Ecto neural progenitor cell (in vitro differentiated cells): Measurements from ENCODE around the gene LIPA.
"Not testable (repeated sequence)": the region's sequence is repeated elsewhere in the genome, so short reads cannot be mapped to it uniquely, and the experiment has no call there.

Experiments used
- DNase-seq: peaks from one replicate; pipeline ENCODE4 v3.0.0-alpha.2; 2018; ENCODE audit warnings: low spot score

LIPA gene

GRCh38 chr10:89207801-89208551 is 43.6 kb downstream of the LIPA start:
- DNase-seq: peak; percentile 64

- DNase-seq: peak; percentile 76
These were observed 44.3 kb downstream of the LIPA start, which contains the start of gene CH25H for GRCh38 chr10:89207181-89207800. Gene CH25H, minus strand, starts transcription at chr10:89207317. Its CDS starts 25 bp downstream, at chr10:89207292.

DNA sequence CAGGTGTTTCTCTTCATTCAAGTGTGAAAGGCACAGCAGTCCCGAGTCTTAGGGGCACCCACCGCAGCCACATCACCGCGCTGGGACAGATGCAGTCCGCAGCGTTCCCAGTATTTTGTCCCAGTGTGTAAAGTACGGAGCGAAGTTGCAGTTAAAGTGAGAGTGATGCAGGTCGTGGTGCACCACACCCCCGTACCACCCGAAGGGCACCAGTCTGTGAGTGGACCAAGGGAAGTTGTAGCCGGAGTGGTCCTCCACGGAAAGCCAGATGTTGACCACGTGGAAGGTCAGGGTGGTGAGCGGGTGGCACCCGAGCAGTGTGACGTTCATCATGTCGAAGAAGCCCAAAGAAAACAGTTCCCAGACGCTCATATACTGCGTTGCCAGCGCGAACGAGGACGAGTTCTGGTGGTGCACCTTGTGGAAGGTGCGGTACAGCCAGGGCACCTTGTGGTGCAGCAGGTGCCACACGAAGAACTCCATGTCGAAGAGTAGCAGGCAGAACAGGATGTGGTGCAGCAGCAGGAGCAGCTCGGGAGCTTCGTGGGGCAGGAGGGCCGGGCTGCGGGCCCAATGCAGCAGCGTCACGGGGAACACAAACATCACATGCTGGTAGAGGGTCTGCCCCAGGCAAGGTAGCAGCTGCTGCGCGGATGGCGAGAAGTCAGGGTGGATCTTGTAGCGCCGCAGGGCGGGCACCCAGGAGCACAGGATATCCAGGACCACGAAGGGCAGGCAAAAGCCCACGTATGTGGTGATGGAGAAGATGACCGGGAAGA is 45.0 kb downstream of the LIPA start:
- no peak for DNase-seq

DNA sequence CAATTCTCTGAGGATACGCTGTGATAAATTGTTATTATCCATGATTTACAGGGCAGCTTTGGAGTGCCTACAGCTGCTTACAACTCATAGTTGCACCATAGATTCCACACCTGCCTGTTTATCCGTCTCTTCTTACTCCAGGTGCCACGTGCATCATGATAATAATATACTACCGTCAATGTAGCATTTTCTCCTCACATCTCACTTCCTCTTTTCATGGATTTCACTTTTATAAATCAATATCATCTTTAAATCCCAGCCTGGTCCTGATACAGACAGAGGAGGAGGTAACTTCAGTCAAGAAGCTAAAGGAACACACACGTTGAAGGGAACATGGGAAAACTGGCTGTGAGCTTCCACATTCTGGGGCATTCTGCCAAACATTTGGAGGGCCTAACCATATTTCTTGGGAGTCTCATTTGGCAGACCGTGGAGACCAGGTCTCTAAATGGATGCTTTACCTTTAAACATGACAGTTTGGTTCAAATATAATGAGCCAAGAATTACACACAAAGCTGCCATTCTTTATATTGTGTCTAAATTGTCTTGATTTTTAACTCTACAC is 46.9 kb downstream of the LIPA start:
- no peak for DNase-seq

GRCh38 chr10:89203237-89203636 is 48.3 kb downstream of the LIPA start:
- no peak for DNase-seq

DNA sequence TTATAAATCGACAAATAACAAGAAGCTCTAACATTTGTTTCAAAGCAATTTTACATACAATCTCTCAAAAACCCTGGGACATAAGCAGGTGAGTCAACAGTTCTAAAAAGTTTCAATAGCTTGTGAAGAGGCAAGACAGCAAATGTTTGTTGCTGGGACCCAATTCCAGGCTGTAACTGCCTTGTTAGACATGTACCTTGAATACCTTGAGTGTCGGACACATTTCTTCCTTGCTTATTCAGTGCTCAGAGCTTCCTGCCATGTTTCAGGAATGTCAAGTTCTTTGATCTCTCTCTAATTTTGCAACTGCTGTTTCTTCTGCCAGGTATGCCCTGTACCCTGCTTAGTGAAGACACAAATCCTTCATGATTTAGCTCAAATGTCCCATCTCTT is 49.5 kb downstream of the LIPA start:
- DNase-seq: no peak

DNA sequence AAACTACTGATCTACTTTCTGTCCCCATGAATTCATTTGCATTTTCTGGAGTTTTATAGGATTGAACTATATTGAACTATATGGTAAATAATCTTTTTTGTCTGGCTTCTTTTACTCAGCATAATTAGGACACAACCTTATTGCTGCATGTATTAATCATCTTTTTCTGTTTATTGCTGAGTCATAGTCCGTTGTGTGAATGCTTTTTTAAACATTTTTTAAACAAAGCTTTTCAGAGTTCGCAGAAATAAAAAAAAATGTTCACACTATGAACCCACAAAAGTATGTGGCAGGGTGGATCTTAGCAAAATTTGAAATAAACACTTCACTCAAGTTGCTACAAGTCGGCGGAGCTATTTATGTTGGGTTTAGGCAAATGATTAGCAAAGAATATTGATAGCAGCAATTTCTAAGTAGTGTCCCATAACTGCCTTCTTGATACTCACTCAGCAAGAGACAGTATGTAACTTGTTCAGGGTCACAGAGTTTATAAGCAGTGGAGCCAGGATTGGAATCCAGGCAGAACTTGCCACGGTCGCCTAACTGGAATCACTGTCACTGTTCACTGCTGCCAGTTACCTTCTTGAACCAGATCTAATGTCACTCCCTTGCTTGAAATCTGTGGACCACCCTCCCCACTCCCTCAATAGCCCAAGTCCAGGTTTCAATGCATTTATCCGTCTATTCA is 50.1 kb downstream of the LIPA start:
- no peak for DNase-seq

GRCh38 chr10:89197473-89197872 is 54.1 kb downstream of the LIPA start:
- no peak for DNase-seq

DNA sequence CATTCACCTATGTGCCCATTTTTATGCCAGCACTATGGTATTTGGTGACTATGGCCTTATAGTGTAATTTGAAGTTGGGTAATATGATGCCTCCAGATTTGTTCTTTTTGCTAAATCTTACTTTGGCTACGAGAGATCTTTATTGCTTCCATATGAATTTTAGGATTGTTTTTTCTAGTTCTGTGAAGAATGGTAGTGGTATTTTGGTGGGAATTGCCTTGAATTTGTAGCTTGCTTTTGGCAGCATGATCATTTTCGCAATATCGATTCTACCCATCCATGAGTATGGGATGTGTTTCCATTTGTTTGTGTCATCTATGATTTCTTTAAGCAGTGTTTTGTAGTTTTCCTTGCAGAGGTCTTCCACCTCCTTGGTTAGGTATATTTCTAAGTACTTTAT is 60.3 kb downstream of the LIPA start:
- DNase-seq: not testable (repeated sequence)

- no peak for DNase-seq
These were observed 62.3 kb downstream of the LIPA start for GRCh38 chr10:89189211-89189734.

- no peak for DNase-seq
These were observed 65.9 kb downstream of the LIPA start for GRCh38 chr10:89185658-89186057.

GRCh38 chr10:89184638-89185037 is 66.9 kb downstream of the LIPA start:
- DNase-seq: no peak

DNA sequence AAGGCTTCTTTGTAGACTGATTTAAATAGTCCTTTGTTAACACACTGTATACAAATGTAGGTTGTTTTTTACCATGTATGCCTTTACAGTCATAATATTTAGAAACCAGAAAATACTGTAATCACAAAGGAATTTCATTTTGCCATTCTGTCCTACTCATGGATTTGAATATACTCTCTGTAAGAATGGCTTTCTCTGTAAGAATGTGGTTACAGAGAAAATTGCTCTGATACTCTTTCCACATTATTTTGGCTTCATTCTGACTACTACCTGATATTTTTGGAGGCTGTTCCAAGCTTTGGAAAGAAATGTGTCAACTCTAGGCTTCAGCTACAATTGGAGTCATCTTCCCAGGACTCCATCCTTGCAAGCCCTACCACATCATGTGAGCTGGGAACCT is 68.0 kb downstream of the LIPA start:
- DNase-seq: no peak

DNA sequence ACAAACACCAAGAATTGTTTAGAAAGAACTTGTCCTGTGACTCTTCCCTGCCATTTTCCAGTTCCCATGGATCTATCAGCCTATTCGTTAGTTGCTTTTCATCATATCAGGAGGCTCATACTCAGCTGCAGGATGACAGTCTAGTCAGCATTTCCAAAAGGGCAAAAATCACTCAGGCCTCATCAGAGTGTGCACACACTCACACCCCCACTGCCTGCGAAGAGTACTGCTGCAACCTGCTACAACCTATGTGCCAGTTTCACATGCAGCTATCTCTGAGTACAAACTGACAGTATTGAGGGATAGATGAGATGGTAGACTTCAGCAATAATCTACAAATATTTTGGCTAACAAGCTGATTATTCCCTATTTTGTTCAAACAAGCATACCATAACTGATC is 68.7 kb downstream of the LIPA start:
- DNase-seq: no peak

DNA sequence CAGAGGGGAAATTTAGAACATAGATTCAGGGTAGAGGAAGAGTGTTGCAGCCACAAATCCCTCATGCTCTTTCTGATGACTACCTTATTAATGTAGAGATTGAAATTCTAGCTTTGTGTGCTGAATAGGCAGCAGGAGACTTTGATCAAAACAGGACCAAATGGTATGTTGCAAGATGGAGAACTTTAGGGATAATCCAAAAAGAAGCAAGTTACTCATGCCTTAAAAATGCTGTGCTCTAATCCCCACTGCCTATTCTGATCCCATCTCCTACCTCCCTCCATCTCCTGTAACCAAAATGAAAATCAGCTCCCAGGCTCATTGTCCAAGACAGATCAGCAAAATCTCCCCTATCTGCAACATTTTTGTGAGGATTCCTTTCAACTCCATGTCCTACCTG is 75.8 kb downstream of the LIPA start:
- no peak for DNase-seq

- no peak for DNase-seq
These were observed 78.5 kb downstream of the LIPA start for GRCh38 chr10:89173075-89173474.

GRCh38 chr10:89171996-89172395 is 79.6 kb downstream of the LIPA start:
- no peak for DNase-seq

- DNase-seq: no peak
These were observed 80.2 kb downstream of the LIPA start for GRCh38 chr10:89171263-89171872.

GRCh38 chr10:89168354-89168900 is 83.1 kb downstream of the LIPA start:
- not testable (repeated sequence) for DNase-seq

DNA sequence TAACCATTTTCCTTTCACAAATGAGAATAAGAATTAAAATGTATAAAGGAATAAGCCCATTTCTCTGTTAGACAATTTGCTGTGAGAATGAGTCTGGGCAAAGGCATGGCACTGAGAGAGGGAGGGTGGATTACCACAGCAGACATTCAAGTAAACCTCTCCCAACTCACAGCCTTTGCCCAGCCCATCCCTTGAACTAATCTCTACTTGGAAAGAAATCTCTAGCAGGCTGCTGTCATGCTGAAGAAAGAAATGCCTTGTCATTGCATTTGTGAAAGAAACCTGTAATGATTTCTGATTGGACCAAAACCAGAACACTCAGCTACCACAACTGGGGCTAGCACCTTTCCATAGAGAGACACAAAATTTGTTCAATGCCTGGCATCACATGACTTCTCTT is 83.7 kb downstream of the LIPA start:
- DNase-seq: no peak

DNA sequence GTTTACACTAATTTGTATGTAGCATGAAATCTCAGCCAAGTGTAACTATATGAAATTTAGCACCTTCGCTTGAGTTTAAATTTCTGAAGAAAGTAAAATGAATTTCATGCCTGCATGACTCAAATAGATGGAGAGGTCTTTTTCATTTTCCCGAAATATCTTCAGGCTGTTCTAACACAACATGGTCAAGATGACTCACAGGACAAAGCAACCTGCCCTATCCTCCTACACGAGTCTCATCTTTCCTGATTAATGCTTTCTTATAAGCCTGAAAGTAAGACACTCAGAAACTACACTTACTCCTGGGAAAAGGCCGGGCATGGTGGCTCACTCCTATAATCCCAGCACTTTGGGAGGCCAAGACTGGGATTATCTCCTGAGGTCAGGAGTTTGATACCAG is 85.7 kb downstream of the LIPA start:
- no peak for DNase-seq
